ENCODE measurements around the gene JMJD8.

The JMJD8 gene

DNA sequence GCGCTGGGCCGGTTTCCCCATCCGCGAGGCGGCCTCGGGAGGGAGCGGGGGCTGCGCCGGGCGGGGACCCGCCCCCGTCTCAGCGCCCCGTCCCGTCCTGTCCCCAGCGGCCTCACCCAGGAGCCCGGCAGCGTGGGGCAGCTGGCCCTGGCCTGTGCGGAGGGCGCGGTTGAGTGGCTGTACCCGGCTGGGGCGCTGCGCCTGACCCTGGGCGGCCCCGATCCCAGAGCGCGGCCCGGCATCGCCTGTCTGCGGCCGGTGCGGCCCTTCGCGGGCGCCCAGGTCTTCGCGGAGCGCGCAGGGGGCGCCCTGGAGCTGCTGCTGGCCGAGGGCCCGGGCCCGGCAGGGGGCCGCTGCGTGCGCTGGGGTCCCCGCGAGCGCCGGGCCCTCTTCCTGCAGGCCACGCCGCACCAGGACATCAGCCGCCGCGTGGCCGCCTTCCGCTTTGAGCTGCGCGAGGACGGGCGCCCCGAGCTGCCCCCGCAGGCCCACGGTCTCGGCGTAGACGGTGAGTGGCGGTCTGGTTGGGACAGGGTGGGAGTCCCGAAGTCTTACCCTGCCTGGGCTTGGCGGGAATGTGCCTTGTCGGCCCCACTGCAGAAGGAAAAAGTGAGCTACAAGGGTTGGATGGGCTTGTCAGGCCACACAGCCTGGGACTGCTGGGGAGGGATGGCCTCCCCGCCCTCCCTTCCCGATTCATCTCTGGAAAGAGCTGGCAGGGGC is 31.5 kb upstream of the JMJD8 start (continued):
- no peak for TF ChIP-seq ZNF629 (tag by site-specific recombination; IDR thresholded peaks at IDR 0.05)
- TF ChIP-seq ZNF48 (tag by site-specific recombination; IDR thresholded peaks at IDR 0.05), result no peak
- no peak for TF ChIP-seq ZNF521 (tag by site-specific recombination; IDR thresholded peaks at IDR 0.05)
- TF ChIP-seq, protein P1, sequence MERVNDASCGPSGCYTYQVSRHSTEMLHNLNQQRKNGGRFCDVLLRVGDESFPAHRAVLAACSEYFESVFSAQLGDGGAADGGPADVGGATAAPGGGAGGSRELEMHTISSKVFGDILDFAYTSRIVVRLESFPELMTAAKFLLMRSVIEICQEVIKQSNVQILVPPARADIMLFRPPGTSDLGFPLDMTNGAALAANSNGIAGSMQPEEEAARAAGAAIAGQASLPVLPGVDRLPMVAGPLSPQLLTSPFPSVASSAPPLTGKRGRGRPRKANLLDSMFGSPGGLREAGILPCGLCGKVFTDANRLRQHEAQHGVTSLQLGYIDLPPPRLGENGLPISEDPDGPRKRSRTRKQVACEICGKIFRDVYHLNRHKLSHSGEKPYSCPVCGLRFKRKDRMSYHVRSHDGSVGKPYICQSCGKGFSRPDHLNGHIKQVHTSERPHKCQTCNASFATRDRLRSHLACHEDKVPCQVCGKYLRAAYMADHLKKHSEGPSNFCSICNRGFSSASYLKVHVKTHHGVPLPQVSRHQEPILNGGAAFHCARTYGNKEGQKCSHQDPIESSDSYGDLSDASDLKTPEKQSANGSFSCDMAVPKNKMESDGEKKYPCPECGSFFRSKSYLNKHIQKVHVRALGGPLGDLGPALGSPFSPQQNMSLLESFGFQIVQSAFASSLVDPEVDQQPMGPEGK (tag by site-specific recombination; IDR thresholded peaks at IDR 0.05), result peak; percentile 65
- no peak for TF ChIP-seq ZNF529 (tag by site-specific recombination; IDR thresholded peaks at IDR 0.05; ENCODE audit: insufficient replicate concordance)
- no peak for TF ChIP-seq GLI2 (tag by site-specific recombination; IDR thresholded peaks at IDR 0.05; ENCODE audit: borderline replicate concordance, low read depth)
- TF ChIP-seq ZNF280C (tag by site-specific recombination; IDR thresholded peaks at IDR 0.05), result no peak
- no peak for TF ChIP-seq GLI4 (tag by site-specific recombination; IDR thresholded peaks at IDR 0.05)
- TF ChIP-seq ZNF404 (tag by site-specific recombination; IDR thresholded peaks at IDR 0.05), result no peak
- peak; percentile 43; the same call in 1 of the 2 replicates for TF ChIP-seq ZNF398 (tag by site-specific recombination; IDR thresholded peaks at IDR 0.05)
- no peak for TF ChIP-seq ZNF223 (tag by site-specific recombination; IDR thresholded peaks at IDR 0.05)
- no peak for TF ChIP-seq ZNF121 (tag by site-specific recombination; IDR thresholded peaks at IDR 0.05)

DNA sequence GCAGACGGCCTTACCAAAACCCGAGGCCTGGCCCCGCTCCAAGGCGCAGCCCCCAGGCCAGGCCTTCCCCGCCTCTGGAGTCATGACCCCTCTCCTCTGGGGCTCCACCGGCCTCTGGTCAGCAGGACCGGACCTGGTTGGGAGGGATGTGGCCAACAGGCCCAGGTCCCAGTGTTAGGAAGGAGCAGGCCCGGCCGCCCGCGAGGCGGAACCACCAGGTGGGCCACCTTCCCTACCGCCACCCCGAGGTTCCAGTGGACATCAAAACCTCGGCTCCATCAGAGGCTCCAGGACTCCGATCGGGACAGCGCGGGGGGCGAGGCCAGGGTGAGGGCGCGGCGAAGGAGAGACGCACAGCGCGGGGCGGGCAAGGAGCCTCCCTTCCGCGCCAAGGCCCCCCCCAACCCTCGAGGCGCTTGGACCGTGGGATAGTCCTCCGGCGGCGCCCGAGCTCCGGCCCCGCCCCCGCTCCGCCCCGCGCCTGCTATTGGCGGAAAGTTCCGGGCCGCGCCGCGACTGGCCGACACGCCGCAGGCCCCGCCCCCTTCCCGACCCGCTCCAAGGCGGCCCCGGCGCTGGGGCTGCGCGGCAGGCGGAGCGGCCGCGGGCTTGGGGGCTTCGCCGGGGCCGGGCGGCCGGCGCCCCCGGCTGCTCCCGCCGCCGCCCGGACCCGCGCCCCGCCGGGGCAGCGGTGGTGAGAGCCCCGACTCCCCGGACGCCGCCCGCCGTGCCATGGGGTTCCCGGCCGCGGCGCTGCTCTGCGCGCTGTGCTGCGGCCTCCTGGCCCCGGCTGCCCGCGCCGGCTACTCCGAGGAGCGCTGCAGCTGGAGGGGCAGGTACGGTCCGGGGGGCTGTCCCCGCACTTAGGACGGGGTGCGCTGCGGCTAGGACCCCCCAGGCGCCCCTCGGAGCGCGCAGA is 30.7 kb upstream of the JMJD8 start, which contains the start of gene METRN:
TSS of gene METRN (plus strand) at position 561 of the 919 bp plus-strand sequence. CDS start at position 733, 172 bp downstream.
- peak within 1 kb of the TSS; percentile 44 for H3K4me3 ChIP-seq (ENCODE audit: low read depth, low read length)
- TF ChIP-seq, protein P2, sequence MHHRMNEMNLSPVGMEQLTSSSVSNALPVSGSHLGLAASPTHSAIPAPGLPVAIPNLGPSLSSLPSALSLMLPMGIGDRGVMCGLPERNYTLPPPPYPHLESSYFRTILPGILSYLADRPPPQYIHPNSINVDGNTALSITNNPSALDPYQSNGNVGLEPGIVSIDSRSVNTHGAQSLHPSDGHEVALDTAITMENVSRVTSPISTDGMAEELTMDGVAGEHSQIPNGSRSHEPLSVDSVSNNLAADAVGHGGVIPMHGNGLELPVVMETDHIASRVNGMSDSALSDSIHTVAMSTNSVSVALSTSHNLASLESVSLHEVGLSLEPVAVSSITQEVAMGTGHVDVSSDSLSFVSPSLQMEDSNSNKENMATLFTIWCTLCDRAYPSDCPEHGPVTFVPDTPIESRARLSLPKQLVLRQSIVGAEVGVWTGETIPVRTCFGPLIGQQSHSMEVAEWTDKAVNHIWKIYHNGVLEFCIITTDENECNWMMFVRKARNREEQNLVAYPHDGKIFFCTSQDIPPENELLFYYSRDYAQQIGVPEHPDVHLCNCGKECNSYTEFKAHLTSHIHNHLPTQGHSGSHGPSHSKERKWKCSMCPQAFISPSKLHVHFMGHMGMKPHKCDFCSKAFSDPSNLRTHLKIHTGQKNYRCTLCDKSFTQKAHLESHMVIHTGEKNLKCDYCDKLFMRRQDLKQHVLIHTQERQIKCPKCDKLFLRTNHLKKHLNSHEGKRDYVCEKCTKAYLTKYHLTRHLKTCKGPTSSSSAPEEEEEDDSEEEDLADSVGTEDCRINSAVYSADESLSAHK (tag by site-specific recombination; IDR thresholded peaks at IDR 0.05), result no peak
- TF ChIP-seq ZNF423 (tag by site-specific recombination; IDR thresholded peaks at IDR 0.05) (no peak), TRIM28 (IDR thresholded peaks at IDR 0.05; ENCODE audit: borderline replicate concordance, low read length) (no peak), ZFP37 (tag by site-specific recombination; IDR thresholded peaks at IDR 0.05) (no peak), ZNF221 (tag by site-specific recombination; IDR thresholded peaks at IDR 0.05; ENCODE audit: borderline replicate concordance) (no peak), ZNF362 (tag by site-specific recombination; IDR thresholded peaks at IDR 0.05) (no peak), ZNF561 (tag by site-specific recombination; IDR thresholded peaks at IDR 0.05; ENCODE audit: borderline replicate concordance) (peak; percentile 32; the same call in 1 of the 2 replicates), ZNF623 (tag by site-specific recombination; IDR thresholded peaks at IDR 0.05) (no peak), ZNF274 (IDR thresholded peaks at IDR 0.05; ENCODE audit: low read length) (no peak), ZNF274 (tag by site-specific recombination; IDR thresholded peaks at IDR 0.05; ENCODE audit: borderline replicate concordance) (no peak)
- TF ChIP-seq, protein P3, sequence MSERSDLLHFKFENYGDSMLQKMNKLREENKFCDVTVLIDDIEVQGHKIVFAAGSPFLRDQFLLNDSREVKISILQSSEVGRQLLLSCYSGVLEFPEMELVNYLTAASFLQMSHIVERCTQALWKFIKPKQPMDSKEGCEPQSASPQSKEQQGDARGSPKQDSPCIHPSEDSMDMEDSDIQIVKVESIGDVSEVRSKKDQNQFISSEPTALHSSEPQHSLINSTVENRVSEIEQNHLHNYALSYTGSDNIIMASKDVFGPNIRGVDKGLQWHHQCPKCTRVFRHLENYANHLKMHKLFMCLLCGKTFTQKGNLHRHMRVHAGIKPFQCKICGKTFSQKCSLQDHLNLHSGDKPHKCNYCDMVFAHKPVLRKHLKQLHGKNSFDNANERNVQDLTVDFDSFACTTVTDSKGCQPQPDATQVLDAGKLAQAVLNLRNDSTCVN (tag by site-specific recombination; optimal IDR thresholded peaks at IDR 0.05), result peak; percentile 46

More for the DNA sequence above, 30.7 kb upstream of the JMJD8 start, which contains the start of gene METRN:
- peaks cover 0 to 7% of the 10 kb centered on the region in 2 experiments; a peak in 1 of 3 replicates for H3K36me3 ChIP-seq (ENCODE audit: control insufficient read depth in 2 of 2, insufficient read depth in 1 of 2, low read length in 2 of 2)
- peaks cover 9% of the 10 kb centered on the region for H3K4me1 ChIP-seq (ENCODE audit: control insufficient read depth, insufficient read depth, low read length)
- ChIA-PET POLR2A (interaction anchor here (0.5 to 1.3 kb wide), 7 partner anchors 10 to 89 kb away, joined by 3 to 8 read pairs (median 4); partner anchors contain the start of gene HAGHL), CTCF (interaction anchor here (0.6 to 5.7 kb wide), 3 partner anchors 9 to 70 kb away, joined by 3 to 119 read pairs (median 38); partner anchors contain the start of genes CCDC78, CHTF18 and RPUSD1)
- peak within 1 kb of the TSS; percentile 66; the same call in 1 of the 2 replicates for H3K27ac ChIP-seq (ENCODE audit: extremely low read depth, low read depth, low read length)
- no peaks in the 10 kb centered on the region for H3K9me3 ChIP-seq (ENCODE audit: control insufficient read depth, insufficient read depth, low read depth, low read length)

All from HEK293 (cell line).